GM23338 (cell line): Measurements from ENCODE around the gene ALG9. TPM values are rescaled to one million over a fixed set of nuclear protein-coding genes. Genes with fewer than 3 reads are reported as not detected.
A peak's percentile ranks its signal among the peaks of the same experiment; 100 is the strongest.

Experiments used
- ATAC-seq: fragments of 200-7000 bp; cut with Tn5 transposase; 3 replicates; pipeline ENCODE4 v1.9.1; 2020
- DNase-seq: peaks from one replicate; pipeline ENCODE4 v3.0.0-alpha.2; 2015; ENCODE audit warnings: low spot score
- H2AFZ ChIP-seq: fragments of 200-600 bp; sonication (generic); 2 replicates; pipeline ENCODE4 v1.8.0; 2016; ENCODE audit warnings: antibody characterized with exemption, mild to moderate bottlenecking, moderate library complexity
- H3F3A ChIP-seq: fragments of 200-600 bp; sonication (generic); replicated peaks from 2 replicates; pipeline ENCODE4 v1.8.0; 2017; ENCODE audit warnings: antibody characterized with exemption, mixed run types, low read depth
- H3K27ac ChIP-seq: fragments of 200-600 bp; sonication (generic); 2 replicates; pipeline ENCODE4 v1.6.1; 2016; ENCODE audit warnings: low read depth
- H3K27me3 ChIP-seq: fragments of 200-600 bp; sonication (generic); 2 replicates; pipeline ENCODE4 v1.8.0; 2016; ENCODE audit warnings: mild to moderate bottlenecking, mixed run types, moderate library complexity; ENCODE audit not compliant: insufficient read depth
- H3K36me3 ChIP-seq: fragments of 200-600 bp; sonication (generic); 2 replicates; pipeline ENCODE4 v1.8.0; 2016; ENCODE audit warnings: mild to moderate bottlenecking; ENCODE audit not compliant: insufficient read depth
- H3K4me1 ChIP-seq: fragments of 200-600 bp; sonication (generic); 2 replicates; pipeline ENCODE4 v1.8.0; 2016; ENCODE audit warnings: mild to moderate bottlenecking, moderate library complexity; ENCODE audit not compliant: insufficient read depth
- H3K4me2 ChIP-seq: fragments of 200-600 bp; sonication (generic); 2 replicates; pipeline ENCODE4 v1.7.1; 2017; ENCODE audit warnings: mixed run types
- H3K4me3 ChIP-seq: fragments of 200-600 bp; sonication (generic); 2 replicates; pipeline ENCODE4 v1.6.1; 2016; ENCODE audit warnings: mixed run types
- H3K79me2 ChIP-seq: fragments of 200-600 bp; sonication (generic); replicated peaks from 2 replicates; pipeline ENCODE4 v1.8.0; 2017; ENCODE audit warnings: mild to moderate bottlenecking; ENCODE audit not compliant: insufficient read depth
- H3K9me2 ChIP-seq: fragments of 200-600 bp; sonication (generic); 2 replicates; pipeline ENCODE4 v1.8.0; 2017; ENCODE audit not compliant: insufficient read depth
- H4K20me1 ChIP-seq: fragments of 200-600 bp; sonication (generic); replicated peaks from 2 replicates; pipeline ENCODE4 v1.8.0; 2017; ENCODE audit warnings: mild to moderate bottlenecking; ENCODE audit not compliant: insufficient read depth
- H3K27ac Mint-ChIP-seq: 2 replicates; pipeline ENCODE4 v1.8.0; 2020; ENCODE audit warnings: inconsistent platforms, mild to moderate bottlenecking, moderate library complexity, mixed read lengths
- H3K27me3 Mint-ChIP-seq: 3 replicates; pipeline ENCODE4 v1.8.0; 2022; ENCODE audit warnings: low read depth, mild to moderate bottlenecking, moderate library complexity, mixed read lengths, inconsistent platforms; ENCODE audit not compliant: insufficient read depth, poor library complexity
- H3K36me3 Mint-ChIP-seq: 3 replicates; pipeline ENCODE4 v1.8.0; 2021; ENCODE audit warnings: low read depth, mild to moderate bottlenecking, inconsistent platforms, moderate library complexity, mixed read lengths
- H3K4me1 Mint-ChIP-seq: 3 replicates; pipeline ENCODE4 v1.8.0; 2020; ENCODE audit warnings: mild to moderate bottlenecking, inconsistent platforms, mixed read lengths
- H3K4me3 Mint-ChIP-seq: 3 replicates; pipeline ENCODE4 v1.8.0; 2021; ENCODE audit warnings: moderate library complexity, mild to moderate bottlenecking, inconsistent platforms, mixed read lengths
- H3K9me3 Mint-ChIP-seq: 3 replicates; pipeline ENCODE4 v1.8.0; 2020; ENCODE audit warnings: moderate library complexity, mild to moderate bottlenecking, inconsistent platforms, mixed read lengths
- CREB1 ChIP-seq: fragments of 250-450 bp; sonication (Bioruptor Pico); IDR thresholded peaks from 2 replicates; pipeline ENCODE4 v1.5.0; 2020; ENCODE audit warnings: low read depth, mild to moderate bottlenecking, moderate library complexity
- EZH2 ChIP-seq: fragments of 200-600 bp; sonication (generic); IDR thresholded peaks from one replicate; pipeline ENCODE4 v1.8.0; 2017; ENCODE audit warnings: antibody characterized with exemption, mild to moderate bottlenecking, low read depth; ENCODE audit not compliant: unreplicated experiment
- EZH2phosphoT487 ChIP-seq: fragments of 200-600 bp; sonication (generic); IDR thresholded peaks from one replicate; pipeline ENCODE4 v1.8.1; 2018; ENCODE audit warnings: antibody characterized with exemption; ENCODE audit not compliant: unreplicated experiment
- JUNB ChIP-seq: IDR thresholded peaks from one replicate; pipeline ENCODE4 v1.6.1; 2016; ENCODE audit warnings: antibody characterized with exemption; ENCODE audit not compliant: unreplicated experiment
- NANOG ChIP-seq: IDR thresholded peaks from 2 replicates; pipeline ENCODE4 v1.6.1; 2016; ENCODE audit warnings: antibody characterized with exemption, borderline replicate concordance
- POLR2AphosphoS5 ChIP-seq: IDR thresholded peaks from 2 replicates; pipeline ENCODE4 v1.6.1; 2016; ENCODE audit warnings: antibody characterized with exemption, low read depth
- REST ChIP-seq: IDR thresholded peaks from one replicate; pipeline ENCODE4 v1.6.1; 2018; ENCODE audit warnings: antibody characterized with exemption; ENCODE audit not compliant: unreplicated experiment
- STAT1 ChIP-seq: IDR thresholded peaks from one replicate; pipeline ENCODE4 v1.6.1; 2016; ENCODE audit warnings: antibody characterized with exemption; ENCODE audit not compliant: unreplicated experiment
- ZNF114 ChIP-seq: fragments of 250-450 bp; sonication (Bioruptor Pico); IDR thresholded peaks from 2 replicates; pipeline ENCODE4 v1.5.0; 2020; ENCODE audit warnings: mild to moderate bottlenecking, moderate library complexity
- ZNF331 ChIP-seq: fragments of 250-450 bp; sonication (Bioruptor Pico); IDR thresholded peaks from 2 replicates; pipeline ENCODE4 v1.5.0; 2020; ENCODE audit warnings: low read depth, mild to moderate bottlenecking, moderate library complexity
- polyA plus RNA-seq: library from polyadenylated mRNA; unstranded; fragments of >200 nt; fragmentation: Nextera tagmentation; extraction: Ambion mirVana; gene quantifications from 2 replicates; pipeline ENCODE4 v1.2.1, GENCODE V29; 2016
- total RNA-seq: library from RNA; depleted of rRNA; stranded (reverse); fragments of >200 nt; shearing (Covaris generic); gene quantifications from 2 replicates; pipeline ENCODE4 v1.2.3, GENCODE V29; 2014
- TF ChIP-seq, protein P1 (sequence below): IDR thresholded peaks from 2 replicates; pipeline ENCODE4 v1.6.1; 2016; ENCODE audit warnings: antibody characterized with exemption
- TF ChIP-seq, protein P2 (sequence below), 2 experiments: fragments of 200-600 bp in 1 of 2; sonication (generic) in 1 of 2; conservative IDR thresholded peaks; 2 replicates each; pipeline versions ENCODE4 v1.5.1 to v1.6.1; 2016 to 2017; ENCODE audit warnings: antibody characterized with exemption in 2 of 2, low read depth in 2 of 2, mild to moderate bottlenecking in 2 of 2, moderate library complexity in 1 of 2

ALG9 gene
- total and polyA plus RNA-seq, 2 experiments from 2014 or later: 25.4 to 31.1 TPM

DNA sequence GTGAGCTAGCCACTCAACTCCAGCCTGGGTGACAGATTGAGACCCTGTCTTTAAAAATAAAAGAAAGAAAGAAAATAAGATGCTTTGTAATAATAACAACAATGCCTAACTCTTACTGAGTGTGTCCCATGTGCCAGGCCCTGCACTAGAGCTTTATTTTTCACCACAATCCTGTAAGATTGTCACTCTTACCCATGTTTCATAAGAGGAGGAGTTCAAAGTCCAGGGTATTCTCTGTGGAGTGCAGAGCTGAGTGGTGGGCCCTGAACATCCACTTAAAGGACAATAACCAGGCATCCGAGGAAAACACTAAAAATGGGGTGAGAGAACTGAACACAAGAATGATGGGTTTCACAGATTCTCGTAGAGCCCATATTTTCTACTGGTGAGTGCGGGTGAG is 46.4 kb upstream of the ALG9 start:
- H3K4me1 Mint-ChIP-seq: peaks cover 26% of the 10 kb centered on the region
- peak overlapping the region; percentile 41; the same call in 1 of the 2 replicates for H3K27ac Mint-ChIP-seq
- H3K9me3 Mint-ChIP-seq: peaks cover 3% of the 10 kb centered on the region; the same call in 1 of the 3 replicates
- H3K4me3 Mint-ChIP-seq: no peak overlapping the region
- no peaks in the 10 kb centered on the region for H4K20me1 ChIP-seq
- H3K27ac ChIP-seq: no peak overlapping the region
- H2AFZ ChIP-seq: no peak overlapping the region
- no peaks in the 10 kb centered on the region for H3K27me3 ChIP-seq
- DNase-seq (no peak), ATAC-seq (no peak)
- no peaks in the 10 kb centered on the region for H3K36me3 ChIP-seq
- H3K4me1 ChIP-seq: peaks cover 18% of the 10 kb centered on the region
- no peak for TF ChIP-seq NANOG
- TF ChIP-seq POLR2AphosphoS5: no peak
- TF ChIP-seq ZNF331 (CRISPR knock-in tag): no peak
- TF ChIP-seq STAT1: no peak
- no peak for TF ChIP-seq EZH2
- no peak for TF ChIP-seq REST
- no peak for TF ChIP-seq EZH2phosphoT487
- TF ChIP-seq JUNB: no peak
- TF ChIP-seq, protein P1, sequence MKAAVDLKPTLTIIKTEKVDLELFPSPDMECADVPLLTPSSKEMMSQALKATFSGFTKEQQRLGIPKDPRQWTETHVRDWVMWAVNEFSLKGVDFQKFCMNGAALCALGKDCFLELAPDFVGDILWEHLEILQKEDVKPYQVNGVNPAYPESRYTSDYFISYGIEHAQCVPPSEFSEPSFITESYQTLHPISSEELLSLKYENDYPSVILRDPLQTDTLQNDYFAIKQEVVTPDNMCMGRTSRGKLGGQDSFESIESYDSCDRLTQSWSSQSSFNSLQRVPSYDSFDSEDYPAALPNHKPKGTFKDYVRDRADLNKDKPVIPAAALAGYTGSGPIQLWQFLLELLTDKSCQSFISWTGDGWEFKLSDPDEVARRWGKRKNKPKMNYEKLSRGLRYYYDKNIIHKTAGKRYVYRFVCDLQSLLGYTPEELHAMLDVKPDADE: no peak
- TF ChIP-seq CREB1 (CRISPR knock-in tag): no peak
- TF ChIP-seq, protein P2, sequence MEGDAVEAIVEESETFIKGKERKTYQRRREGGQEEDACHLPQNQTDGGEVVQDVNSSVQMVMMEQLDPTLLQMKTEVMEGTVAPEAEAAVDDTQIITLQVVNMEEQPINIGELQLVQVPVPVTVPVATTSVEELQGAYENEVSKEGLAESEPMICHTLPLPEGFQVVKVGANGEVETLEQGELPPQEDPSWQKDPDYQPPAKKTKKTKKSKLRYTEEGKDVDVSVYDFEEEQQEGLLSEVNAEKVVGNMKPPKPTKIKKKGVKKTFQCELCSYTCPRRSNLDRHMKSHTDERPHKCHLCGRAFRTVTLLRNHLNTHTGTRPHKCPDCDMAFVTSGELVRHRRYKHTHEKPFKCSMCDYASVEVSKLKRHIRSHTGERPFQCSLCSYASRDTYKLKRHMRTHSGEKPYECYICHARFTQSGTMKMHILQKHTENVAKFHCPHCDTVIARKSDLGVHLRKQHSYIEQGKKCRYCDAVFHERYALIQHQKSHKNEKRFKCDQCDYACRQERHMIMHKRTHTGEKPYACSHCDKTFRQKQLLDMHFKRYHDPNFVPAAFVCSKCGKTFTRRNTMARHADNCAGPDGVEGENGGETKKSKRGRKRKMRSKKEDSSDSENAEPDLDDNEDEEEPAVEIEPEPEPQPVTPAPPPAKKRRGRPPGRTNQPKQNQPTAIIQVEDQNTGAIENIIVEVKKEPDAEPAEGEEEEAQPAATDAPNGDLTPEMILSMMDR (conservative IDR thresholded peaks at IDR 0.05; ENCODE audit: low read depth in 2 of 2): no peak
- no peak for TF ChIP-seq ZNF114 (CRISPR knock-in tag)
- H3K27me3 Mint-ChIP-seq: peaks cover 9% of the 10 kb centered on the region
- no peaks in the 10 kb centered on the region for H3K36me3 Mint-ChIP-seq
- no peaks in the 10 kb centered on the region for H3K9me2 ChIP-seq
- H3F3A ChIP-seq: peaks cover 3% of the 10 kb centered on the region; the same call in 1 of the 2 replicates
- peak overlapping the region; percentile 37; the same call in 1 of the 2 replicates for H3K4me2 ChIP-seq
- H3K79me2 ChIP-seq: no peaks in the 10 kb centered on the region
- H3K4me3 ChIP-seq: no peak overlapping the region
